ENCODE data around the gene SHISA8.

Gene SHISA8

DNA sequence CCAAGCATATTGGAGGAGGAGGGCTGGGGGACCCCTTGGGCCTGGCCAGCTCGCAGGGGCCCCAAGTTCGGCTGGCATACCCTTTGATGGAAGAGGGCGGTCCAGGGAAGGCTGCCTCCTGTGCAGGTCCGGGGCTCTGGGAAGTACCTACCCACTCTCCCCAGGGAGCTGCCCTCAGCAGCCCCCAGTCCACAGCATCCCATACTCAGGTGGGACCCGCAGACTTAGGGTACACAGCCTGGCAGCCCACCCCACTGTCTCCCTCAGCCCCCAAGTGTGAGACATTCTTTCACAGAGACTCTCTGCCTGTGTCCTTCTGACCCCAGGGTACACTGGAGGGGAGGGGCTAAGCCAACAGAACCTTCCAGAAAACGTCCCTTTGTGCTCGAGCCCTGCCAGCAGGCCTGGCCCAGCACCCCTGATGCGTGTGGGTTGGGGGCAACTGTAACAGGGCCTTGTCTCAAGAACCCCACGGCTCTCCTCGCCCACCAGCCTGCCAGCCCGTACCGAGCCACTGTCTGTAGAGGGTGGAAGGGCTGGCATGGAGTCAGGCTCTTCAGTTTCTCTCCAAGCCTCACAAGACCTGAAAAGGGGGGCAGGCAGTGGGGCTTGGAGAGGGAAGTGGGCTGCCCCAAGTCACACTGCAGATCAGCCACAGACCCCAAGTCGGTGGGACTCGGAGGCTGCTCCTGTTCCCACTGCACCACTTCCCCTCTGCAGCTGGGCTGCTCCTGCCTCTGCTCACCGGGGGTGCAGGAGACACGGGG, 18.7 kb upstream of the SHISA8 start:
- no peak for DNase-seq

DNA sequence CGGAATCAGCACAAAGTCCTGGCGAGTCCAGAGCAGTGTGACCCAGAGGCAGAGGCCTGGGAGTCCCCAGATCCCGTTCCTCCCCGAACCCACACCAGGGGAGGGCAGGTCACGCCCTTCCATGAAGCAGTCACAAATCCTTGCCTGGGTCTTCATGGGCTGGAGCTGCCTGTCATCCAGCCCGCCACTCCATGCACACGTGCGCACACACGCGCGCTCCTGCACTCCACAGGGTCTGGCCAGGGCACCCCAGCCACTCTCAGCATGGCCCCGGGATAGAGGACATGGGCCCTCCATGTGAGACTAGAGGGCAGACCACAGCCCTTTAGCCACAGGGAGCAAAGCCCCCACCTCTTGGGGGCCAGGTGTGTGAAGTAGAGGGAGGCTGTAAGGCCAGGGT, 17.5 kb upstream of the SHISA8 start:
- DNase-seq, result no peak

DNA sequence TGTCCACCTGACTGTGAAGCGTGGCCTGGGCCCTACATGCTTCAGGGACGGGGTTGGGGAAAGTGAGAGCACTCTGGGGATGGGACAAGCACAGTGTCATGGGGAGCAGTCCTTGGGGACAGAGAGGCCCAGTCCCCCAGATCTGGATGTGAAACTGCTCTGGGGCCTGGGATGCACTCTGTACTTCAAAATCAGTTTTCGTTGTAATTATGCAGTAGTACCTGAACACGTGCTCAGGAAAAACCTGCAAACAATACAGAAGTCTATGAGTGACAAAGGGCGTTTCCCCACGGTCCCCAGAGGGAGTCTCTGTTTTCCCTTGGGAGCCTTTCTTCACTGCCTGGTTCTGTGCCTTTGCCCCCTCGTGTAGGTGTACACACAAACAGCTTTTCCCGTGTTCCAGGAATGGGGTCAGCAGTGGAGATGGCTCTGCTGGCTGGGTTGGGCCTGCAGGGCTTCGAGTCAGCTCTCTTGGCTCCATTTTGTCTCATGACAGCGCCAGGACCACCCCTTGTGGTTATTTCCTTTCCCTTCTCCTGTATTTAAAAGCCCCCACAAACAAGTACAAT, 16.9 kb upstream of the SHISA8 start:
- no peak for DNase-seq

DNA sequence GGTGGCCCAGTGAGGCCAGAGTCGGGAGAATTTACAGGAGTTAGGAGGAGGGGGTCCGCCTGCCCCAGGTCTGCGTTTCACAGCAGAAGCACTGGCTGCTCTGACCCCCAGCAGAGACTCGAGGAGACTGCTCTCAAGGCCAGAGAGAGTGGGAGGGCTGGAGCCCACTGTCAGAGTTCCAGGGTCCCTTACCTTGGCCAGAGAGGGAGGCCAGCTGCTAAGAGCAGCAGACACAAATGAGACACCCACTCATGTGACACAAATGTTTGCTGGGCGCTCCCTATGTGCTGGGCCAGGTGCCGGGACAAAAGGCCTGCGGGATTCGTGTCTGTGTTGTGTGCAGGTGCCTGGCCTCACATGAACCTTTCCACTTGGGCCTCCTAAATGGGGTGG, 14.5 kb upstream of the SHISA8 start:
- no peak for DNase-seq

DNA sequence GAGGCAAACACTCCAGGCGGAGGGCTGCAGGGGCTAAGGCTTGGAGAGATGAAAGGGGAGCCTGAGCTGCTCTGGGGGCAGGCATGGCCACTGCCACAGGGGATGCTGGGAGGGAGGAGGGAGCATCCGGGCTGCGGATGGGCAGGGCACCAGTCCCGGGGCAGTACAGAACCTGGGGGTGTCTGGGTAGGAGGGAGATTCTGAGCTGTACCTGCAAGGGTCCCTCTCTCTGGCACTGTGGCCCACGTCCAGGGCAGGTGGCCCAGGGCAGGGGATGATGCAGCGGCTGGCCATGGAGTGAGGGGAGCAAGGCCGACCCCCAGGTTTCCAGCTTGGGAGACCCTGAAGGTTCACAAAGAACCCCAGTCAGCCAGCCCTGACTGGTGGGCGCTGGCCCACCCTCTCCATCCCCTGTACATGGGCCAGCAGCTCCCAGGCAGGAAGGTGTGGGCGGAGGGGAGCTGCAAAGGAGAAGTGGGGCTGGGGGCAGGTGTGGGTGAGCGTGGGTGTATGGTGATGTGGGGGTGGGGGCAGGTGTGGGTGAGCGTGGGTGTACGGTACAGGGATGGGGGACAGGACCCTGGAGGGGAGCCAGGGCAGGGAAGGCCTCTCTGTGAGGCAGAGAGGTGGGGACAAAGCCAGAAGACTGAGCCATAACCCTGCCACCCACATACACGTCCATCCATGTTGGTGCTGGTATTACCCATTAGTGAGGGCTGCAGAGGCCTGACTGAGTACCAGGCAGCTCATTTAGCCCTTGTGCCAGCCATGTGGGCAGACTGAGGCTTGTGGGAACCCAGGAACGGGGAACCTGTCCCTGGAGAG, 13.9 kb upstream of the SHISA8 start:
- DNase-seq, result no peak

DNA sequence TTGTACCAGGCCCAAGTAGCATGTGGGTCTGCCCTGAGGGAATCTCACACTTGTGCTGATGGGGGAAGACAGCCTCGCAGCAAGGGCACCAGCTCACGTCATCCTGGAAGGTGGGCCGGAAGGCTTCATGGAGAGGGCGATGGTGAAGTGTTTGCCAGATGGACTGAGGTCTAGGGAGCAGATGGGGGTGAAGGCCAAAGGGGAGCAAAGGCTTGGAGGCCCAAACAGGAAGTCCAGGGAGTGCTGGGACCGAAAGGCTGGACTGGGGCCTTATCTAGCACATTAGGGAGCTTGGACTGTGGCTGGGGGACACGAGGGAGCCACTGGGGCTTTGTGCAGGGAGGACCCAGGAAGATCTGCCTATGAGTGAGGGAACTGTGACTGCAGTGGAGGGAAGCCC, 12.9 kb upstream of the SHISA8 start:
- no peak for DNase-seq

DNA sequence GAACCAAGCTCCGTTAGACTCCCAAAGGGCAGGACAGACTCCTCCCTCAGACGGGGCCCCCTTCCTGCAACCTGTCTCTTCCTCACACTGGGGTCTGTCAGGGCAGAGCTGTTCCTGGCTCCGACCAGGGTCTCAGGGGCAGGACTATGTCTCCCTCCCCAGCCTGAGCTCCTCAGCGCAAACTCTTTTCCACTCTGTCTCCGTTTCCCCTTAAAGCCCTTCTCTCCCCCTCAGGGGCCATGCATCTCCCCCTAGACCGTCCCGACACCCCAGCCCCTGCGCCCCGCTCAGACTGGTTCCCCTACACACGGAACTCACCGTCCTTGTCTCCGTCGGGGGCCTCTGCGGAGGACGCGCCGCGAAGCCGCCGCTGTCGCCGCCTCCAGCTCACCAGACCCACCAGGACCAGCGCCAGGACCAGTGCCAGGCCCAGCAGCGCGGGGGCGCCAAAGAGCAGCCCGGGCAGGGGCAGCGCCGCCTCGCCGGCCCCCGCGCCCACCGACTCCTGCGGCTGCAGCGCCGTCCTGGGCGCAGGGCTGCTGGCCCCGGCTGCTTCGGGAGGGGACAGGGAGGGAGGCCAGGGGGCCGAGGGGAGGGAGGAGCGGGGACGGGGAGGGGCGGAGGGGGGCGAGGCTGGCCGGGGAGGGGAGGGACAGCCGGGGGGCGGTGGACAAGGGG, 11.0 kb upstream of the SHISA8 start:
- peak; percentile 80 for DNase-seq

DNA sequence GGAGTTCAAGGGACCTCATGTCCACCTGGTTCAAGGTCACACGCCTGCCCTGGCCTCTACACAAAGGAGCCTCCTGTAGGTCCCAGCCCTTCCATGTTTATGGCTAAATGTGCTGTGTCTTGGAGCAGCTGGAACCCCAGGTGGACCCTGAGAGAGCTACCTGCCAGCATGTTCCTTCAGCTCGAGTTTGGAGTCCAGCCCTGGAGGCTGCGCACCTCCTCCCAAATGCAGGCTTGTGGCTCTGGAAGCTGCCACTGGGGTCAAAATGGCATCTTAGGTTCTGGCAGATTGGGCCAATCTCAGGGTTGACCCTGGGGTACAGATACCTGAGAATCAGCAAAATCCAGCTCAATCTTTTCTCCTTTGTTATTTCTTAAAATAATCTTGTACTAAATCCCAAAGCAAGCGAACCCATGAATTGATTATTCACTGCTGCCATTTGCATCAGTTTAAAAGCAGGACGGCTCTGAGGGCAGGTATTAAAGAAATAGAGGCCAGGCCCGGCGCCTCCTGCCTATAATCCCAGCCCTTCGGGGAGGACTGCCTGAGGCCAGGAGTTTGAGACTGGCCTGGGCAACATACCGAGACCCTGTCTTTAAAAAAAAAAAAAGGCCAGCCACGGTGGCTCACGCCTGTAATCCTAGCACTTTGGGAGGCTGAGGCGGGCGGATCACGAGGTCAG, 8.9 kb upstream of the SHISA8 start:
- DNase-seq, result no peak

DNA sequence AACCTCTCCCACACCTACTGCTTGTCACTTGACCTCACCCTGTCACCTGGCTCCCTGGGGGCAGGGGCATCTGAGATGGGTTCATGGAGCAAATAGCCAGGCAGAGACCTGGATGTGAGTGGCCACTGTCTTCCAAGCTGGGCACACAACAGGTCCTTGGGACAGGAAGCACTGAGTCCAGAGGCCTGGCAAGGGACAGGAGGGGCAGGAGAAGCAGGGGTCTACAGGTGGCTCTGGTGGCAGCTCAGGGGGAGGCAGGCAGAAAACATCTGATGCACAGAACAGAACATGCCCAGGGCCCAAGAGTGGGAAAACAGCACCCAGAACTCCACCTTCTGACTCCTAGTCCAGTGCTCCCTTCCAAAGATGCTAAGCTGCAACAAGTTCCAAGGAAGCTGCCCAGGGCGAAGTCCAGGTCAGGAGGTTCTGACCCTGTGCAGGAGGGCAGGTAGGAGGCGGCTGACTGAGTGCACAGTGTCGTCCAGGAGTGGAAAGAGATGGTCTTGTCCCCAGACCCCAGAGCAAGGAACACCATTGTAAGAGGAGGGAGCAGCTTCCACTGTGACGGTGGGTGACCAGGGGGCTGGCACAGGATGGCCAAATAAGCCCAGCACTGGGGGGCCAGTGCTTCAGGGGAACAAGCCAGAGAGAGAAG, 8.2 kb upstream of the SHISA8 start:
- DNase-seq, result no peak

DNA sequence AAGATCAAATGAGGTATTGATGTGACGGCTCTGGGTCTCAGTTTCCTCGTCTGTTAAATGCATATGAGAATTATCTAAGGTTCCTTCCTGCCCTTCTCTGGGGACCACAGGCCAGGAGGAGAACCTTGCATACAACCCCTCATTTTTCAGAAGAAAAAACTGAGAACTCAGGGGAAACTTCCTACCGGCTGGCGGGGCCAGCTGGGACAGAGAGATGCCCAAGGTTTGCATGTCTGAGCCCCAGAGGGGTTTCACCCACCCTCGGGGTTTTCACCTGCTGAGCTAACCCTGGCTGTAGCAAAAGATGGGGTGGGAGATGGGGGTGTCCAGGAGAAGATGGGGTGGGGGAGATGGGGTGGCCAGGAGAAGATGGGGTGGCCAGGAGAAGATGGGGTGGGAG, 7.5 kb upstream of the SHISA8 start:
- DNase-seq, result no peak

DNA sequence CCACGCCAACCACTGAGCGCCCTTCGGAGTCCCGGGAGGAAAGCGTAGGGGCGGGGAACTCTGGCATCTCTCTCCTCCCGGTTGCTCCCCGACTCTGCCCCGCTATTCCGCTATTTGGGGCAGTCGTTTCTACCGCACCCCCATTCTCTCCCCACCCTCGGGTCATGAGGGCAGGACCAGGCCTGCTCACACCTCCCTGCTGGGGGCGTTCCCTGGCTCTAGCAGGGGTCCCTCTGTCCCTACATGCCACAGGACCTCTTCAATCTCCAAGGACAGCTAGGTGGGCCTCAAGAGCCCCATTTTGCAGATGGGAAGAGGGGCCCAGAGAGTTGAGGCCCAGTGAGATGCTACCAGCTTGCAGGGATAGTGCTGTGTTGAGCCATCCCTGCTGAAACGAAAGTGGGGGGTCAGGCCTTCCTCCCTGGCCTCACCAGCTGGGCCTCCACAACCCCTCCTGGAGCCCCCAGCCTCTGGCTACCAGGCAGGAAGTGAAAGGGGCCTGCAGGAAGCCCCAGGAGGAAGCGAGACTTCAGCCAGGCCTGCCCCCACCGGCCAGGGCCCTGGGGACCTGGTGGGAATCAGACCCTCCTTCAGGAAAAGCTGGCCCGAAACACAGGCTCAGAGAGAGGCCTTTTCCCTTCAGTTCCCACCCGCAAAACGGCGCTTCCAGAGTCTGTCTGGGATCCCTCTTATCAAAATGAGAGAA, 5.5 kb upstream of the SHISA8 start:
- DNase-seq, result no peak

DNA sequence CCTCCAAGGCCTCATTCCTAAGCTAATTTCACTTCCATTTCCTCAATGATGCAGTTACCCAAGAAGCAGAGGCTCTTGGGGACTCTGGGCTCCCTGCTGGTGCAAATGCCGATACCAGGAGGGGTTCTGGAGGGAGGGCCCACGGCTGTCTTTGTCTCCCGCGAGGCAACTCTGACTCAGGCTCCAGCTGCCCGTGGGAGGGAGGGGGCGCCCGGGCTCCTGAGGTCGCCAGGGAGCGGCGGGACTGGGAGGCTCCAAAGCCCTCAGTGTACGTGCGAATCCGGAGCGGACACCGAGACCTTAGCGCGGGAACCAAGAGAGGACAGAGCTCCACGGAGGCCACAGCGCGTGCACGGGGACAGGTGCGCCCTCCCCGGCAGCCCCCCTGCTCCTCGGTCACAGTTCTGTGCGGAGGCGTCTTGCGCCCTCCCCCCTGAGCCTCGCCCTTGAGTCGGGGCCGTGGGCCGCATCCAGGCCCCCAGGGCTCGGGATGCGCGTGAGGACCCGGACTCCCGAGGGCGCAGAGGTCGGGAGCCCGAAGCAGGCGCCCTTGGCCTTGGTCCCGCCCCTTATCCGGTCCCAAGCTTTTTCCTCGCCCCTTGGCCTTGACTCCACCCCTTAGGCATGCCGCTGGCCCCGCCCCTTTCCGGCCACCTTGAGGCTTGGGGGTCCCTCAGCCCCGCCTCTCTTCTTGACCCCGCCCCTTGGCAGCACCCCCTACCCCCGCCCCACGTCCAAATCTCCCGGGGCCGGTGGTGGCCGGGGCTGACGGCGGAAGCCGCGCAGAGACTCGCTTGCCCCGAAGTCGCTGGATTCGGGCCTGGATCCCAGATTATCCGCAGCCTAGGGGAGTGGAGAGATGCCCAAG, 4.7 kb upstream of the SHISA8 start:
- peak; percentile 45 for DNase-seq

DNA sequence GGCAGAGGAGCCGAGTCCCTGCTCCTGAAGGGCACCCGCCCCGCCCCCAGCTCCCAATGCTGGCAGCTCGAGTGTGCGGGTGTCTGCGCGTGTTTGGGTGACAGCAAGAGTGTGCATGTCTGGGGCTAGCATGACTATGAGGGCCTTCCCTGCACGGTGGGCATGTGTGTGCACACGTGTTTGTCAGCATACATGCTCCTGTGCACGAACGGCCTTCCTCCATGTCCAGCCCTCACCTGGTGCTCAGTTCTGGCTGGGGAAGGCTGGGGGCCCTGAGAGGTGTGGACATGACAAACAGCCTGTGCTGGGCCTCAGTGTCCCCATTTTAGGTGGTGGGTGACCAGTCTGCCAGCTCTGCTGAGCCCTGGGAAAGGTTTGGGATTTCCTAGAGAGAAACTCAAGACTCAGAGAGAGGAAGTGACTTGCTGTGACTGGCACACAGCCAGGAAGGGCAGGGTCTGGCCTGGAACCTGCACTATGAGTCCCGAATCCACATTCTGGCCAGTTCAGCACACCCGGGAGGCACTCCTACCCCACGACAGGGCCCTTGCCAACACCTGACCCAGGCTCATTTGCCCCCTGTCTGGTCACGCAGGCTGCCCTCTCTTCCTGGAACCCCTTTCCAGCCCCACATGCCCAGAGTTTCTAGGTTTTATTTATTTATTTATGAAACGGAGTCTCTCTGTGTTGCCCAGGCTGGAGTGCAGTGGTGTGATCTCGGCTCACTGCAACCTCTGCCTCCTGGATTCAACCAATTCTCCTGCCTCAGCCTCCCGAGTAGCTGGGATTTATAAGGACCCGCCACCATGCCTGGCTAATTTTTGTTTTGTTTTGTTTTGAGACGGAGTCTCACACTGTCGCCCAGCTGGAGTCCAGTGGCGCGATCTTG, 3.3 kb upstream of the SHISA8 start:
- no peak for DNase-seq

DNA sequence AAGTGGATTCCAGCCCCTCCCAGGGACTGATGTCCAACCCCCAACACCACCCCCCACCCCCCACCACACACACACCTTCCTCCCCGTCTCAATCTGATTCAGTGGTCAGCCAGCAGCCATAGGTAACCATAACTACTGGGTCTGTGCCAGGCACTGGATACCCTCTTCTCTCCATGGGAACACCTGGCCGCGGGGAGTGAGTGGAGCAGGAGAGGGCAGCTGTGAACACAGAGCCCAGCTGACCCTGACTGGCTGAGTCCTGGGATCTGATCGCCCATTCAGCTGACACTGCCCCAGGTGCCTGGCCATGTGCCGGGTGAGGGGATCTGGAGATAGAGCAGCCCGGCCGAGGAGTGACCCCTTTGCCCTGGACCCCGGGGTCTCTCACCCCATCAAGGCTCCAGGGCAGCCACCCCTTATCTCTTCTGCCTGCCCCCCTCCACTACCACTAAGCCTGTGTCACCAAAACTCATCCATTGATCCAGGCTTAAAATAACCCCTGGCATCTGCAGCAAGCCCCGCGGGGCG, 2.6 kb upstream of the SHISA8 start:
- no peak for DNase-seq

DNA sequence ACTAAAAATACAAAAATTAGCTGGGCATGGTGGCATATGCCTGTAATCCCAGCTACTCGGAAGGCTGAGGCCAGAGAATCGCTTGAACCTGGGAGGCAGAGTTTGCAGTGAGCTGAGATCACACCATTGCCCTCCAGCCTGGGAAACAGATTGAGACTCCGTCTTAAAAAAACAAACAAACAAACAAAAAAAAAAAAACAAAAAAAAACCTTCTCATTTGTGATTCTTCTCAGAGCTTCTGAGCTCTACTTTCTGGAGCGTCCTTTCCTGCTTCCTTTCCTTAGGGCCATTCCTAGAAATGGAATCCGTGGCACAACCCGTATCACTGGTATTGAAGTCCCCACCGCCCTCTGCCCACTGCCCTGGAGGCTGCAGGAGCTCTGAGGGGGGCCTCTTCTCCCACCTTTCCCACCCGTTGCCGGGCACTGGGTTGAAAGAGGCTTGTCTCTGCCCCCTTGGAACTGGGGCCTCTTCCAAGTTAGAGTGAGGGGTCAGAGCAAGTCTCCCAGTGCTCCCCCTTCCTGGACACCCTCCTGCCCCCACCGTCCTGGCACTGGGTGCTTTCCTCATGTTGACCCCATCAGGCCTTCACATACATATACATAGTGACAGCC, 2.0 kb upstream of the SHISA8 start:
- DNase-seq, result no peak

DNA sequence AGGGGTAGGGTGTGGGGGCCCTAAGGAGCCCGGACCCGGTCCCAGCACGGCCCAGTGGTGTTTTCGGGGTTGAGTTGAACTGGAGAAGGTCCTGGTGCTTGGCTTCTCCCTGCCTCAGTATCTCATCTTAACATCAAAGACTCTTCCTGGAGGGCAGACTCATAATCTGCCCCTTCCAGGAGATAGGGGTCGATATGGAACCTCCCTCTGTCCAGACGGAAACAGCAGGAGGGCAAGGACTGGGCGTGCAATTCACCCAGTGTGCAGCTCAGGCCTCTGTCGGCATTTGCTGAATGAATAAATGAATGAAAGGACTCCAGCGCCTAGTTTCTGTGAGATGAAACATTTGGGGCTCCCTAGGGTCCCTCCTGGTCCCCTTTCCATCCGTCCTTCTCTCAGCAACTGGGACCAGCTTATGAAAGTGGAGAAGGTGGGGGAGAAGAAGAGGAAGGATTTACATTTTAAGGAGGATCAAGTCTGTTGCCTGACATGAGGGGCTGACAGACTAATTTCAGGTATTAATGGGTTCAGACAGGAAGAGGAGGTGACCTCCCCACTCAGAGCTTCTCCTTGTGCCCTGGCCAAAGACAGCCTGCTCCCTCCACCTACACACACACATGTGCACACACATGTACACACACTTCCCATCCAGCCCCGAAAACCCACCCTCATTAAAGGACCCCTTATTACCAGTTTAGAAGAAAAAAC, 1.1 kb upstream of the SHISA8 start:
- DNase-seq, result no peak

DNA sequence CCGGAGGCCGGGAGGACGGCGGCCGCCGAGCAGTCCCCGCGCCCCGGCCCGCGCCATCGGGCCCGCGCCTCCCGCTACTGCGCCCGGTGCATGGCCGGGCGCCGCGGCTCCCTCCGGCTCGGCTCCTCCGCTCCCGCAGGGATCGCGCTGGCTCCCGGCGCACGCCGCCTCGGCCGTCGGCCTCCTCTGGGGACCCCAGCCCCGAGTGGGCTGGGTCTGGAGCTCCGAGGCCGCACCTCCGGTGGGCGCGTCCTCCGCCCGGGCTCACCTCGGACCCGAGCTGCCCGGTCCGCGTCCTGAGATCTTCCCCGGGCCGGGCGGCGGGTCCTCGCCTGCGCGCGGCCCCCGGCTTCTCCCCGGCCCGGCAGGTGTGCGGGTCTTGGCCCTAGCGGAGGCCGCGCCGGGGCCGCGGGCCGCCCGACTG, 251 bp downstream of the SHISA8 start:
- DNase-seq, result no peak

Data from stimulated activated CD4-positive, alpha-beta T cell treated with anti-CD3 and anti-CD28 coated beads, Interleukin-4, amount 100 ng/mL, for 24 hours (primary cell).